Measurements from ENCODE around the gene WDR90.
A peak's percentile ranks its signal among the peaks of the same experiment; 100 is the strongest.
"Not testable (repeated sequence)": the region's sequence is repeated elsewhere in the genome, so short reads cannot be mapped to it uniquely, and the experiment has no call there.

Gene WDR90

DNA sequence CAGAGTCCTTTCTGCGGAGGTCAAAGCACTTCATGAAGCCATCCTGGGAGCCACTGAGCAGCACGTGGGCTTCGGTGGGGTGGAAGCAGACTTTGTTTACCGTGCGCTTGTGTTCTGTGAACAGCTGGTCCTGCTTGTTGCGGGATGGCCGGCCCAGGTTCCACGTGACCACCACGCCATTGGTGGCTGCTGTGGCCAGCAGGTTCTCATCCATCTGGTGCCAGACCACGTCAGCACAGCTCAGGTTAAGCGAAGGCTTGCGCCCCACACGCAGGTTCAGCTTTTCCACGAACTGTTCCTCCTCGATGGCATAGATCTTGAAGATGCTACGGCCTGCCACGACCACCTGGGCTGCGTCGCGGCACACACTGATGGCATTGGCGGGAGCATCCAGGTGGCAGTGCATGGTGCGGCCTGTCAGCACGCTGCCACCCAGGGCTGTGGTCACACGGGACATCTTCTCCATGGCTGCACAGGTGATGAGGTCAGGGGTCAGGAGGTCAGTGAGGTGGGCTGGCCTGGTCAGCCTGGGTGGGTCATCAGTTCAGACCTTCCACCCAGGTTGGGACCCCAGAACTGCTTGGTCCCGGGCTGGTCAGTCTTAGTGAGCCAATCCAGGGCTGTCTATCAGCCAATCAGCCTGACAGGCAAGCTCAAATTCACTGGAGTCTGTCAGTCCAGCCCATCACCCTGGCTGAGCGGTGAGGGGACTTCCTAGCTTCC, 40.2 kb downstream of the WDR90 start:
- Histone ChIP-seq H3K9me3 (ENCODE audit: severe bottlenecking) (no peaks in the 10 kb centered on the region), H3K4me3 (ENCODE audit: low read depth, low read length) (peak overlapping the region; percentile 80), H3K36me3 (peaks cover 38% of the 10 kb centered on the region), H3K27me3 (ENCODE audit: insufficient read depth, low read depth, severe bottlenecking) (no peaks in the 10 kb centered on the region), H3K27ac (peak overlapping the region; percentile 92)
- DNase-seq, result no peak
- no peak for TF ChIP-seq CTCF (IDR thresholded peaks at IDR 0.05; ENCODE audit: low read depth, low read length)

GRCh38 chr16:691242-691641, 42.1 kb downstream of the WDR90 start:
- not testable (repeated sequence) for H3K4me3 ChIP-seq (ENCODE audit: low read depth, low read length); DNase-seq; H3K27ac ChIP-seq; H3K27me3 ChIP-seq (ENCODE audit: insufficient read depth, low read depth, severe bottlenecking); H3K9me3 ChIP-seq (ENCODE audit: severe bottlenecking)
- H3K36me3 ChIP-seq, result peaks cover 28% of the 10 kb centered on the region

GRCh38 chr16:692356-693108, 43.4 kb downstream of the WDR90 start:
- H3K9me3 ChIP-seq (ENCODE audit: severe bottlenecking), result no peaks in the 10 kb centered on the region
- H3K4me3 ChIP-seq (ENCODE audit: low read depth, low read length), result no peak overlapping the region
- H3K36me3 ChIP-seq, result peaks cover 15% of the 10 kb centered on the region
- no peaks in the 10 kb centered on the region for H3K27me3 ChIP-seq (ENCODE audit: insufficient read depth, low read depth, severe bottlenecking)
- H3K27ac ChIP-seq, result no peak overlapping the region
- DNase-seq, result no peak
- TF ChIP-seq CTCF (IDR thresholded peaks at IDR 0.05; ENCODE audit: low read depth, low read length), result no peak

GRCh38 chr16:693364-693763, 44.2 kb downstream of the WDR90 start:
- H3K9me3 ChIP-seq (ENCODE audit: severe bottlenecking), result no peaks in the 10 kb centered on the region
- no peak overlapping the region for H3K4me3 ChIP-seq (ENCODE audit: low read depth, low read length)
- DNase-seq, result no peak
- H3K27ac ChIP-seq, result no peak overlapping the region
- TF ChIP-seq CTCF (IDR thresholded peaks at IDR 0.05; ENCODE audit: low read depth, low read length), result no peak
- no peaks in the 10 kb centered on the region for H3K27me3 ChIP-seq (ENCODE audit: insufficient read depth, low read depth, severe bottlenecking)
- peaks cover 11% of the 10 kb centered on the region for H3K36me3 ChIP-seq

DNA sequence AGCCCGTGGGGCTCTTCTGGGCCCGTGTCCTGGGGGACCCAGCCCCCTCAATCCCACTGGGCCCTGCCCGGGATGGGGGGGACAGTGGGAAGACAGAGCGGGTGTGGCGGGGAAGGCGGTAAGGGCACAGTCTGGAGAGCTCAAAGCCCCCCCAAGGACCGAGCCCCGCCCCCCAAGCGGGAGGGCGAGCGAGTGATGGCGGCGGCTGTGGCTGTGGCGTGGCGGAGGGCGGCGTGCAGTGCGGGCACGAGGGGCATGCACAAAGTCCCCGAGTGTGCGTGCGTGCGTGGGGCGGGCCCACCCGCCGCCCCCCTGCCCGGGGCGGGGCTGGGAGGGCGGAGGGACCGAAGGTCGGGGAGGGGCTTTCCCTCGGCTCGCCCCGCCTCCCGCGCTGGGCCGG, 44.6 kb downstream of the WDR90 start:
- Histone ChIP-seq H3K9me3 (ENCODE audit: severe bottlenecking) (no peaks in the 10 kb centered on the region), H3K4me3 (ENCODE audit: low read depth, low read length) (no peak overlapping the region), H3K36me3 (peaks cover 11% of the 10 kb centered on the region), H3K27ac (no peak overlapping the region), H3K27me3 (ENCODE audit: insufficient read depth, low read depth, severe bottlenecking) (no peaks in the 10 kb centered on the region)
- no peak for TF ChIP-seq CTCF (IDR thresholded peaks at IDR 0.05; ENCODE audit: low read depth, low read length)
- DNase-seq, result no peak

- no peak for TF ChIP-seq CTCF (IDR thresholded peaks at IDR 0.05; ENCODE audit: low read depth, low read length)
- Histone ChIP-seq H3K9me3 (ENCODE audit: severe bottlenecking) (no peaks in the 10 kb centered on the region), H3K27ac (no peak overlapping the region), H3K4me3 (ENCODE audit: low read depth, low read length) (no peak overlapping the region), H3K36me3 (peaks cover 11% of the 10 kb centered on the region), H3K27me3 (ENCODE audit: insufficient read depth, low read depth, severe bottlenecking) (no peaks in the 10 kb centered on the region)
- no peak for DNase-seq
Measured at GRCh38 chr16:694187-694862, 45.2 kb downstream of the WDR90 start.
